Peyer's patch (tissue), 4 donors: ENCODE measurements around the gene ARHGEF19.

Experiments
- CTCF ChIP-seq, 6 experiments: fragments of 450-650 bp in 4 of 6; fragments of 200-600 bp in 2 of 6; sonication (generic) in 1 of 6; IDR thresholded peaks; one replicate each; pipeline ENCODE4 v1.5.1; 2017 to 2019; ENCODE audit warnings: antibody characterized with exemption in 6 of 6, mild to moderate bottlenecking in 3 of 6, moderate library complexity in 1 of 6
- POLR2A ChIP-seq, 2 donors: fragments of 450-650 bp; IDR thresholded peaks; one replicate each; pipeline ENCODE4 v1.5.1; 2017; ENCODE audit warnings: antibody characterized with exemption in 2 of 2, mild to moderate bottlenecking in 2 of 2, moderate library complexity in 2 of 2

- TF ChIP-seq CTCF (IDR thresholded peaks at IDR 0.05), result no peak
- TF ChIP-seq POLR2A (IDR thresholded peaks at IDR 0.05), result no peak
Measured at GRCh38 chr1:16195518-16195905, 16.9 kb downstream of the ARHGEF19 start.
